GM10847 (cell line): ENCODE data around the gene HDLBP.

Experiments
- POLR2A ChIP-seq: IDR thresholded peaks from 2 replicates; pipeline ENCODE4 v1.6.1; 2011; ENCODE audit not compliant: insufficient read length; ENCODE audit errors: extremely low read depth

The HDLBP gene

DNA sequence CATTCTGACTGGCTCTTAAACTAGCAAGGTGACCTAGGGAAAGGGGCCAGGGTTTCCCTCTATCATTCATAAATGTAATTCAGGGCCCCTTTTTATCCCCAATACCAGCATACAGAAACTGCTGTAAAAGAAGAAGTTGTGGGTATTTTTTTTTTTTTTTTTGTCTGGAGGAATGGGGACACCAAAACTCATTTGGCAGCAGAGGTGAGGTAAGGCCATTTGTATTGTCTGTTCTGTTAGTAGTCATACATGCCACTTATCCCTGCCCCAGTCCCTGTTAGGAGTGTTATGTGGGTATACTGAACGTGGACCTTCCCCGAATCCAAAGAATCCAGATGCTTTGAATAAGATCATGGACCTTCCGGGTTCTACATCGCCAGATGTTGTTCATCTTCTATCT, 1.9 kb upstream of the HDLBP start:
- TF ChIP-seq POLR2A = no peak

- no peak for TF ChIP-seq POLR2A
Measured at GRCh38 chr2:241316825-241317224, 1.4 kb upstream of the HDLBP start.

DNA sequence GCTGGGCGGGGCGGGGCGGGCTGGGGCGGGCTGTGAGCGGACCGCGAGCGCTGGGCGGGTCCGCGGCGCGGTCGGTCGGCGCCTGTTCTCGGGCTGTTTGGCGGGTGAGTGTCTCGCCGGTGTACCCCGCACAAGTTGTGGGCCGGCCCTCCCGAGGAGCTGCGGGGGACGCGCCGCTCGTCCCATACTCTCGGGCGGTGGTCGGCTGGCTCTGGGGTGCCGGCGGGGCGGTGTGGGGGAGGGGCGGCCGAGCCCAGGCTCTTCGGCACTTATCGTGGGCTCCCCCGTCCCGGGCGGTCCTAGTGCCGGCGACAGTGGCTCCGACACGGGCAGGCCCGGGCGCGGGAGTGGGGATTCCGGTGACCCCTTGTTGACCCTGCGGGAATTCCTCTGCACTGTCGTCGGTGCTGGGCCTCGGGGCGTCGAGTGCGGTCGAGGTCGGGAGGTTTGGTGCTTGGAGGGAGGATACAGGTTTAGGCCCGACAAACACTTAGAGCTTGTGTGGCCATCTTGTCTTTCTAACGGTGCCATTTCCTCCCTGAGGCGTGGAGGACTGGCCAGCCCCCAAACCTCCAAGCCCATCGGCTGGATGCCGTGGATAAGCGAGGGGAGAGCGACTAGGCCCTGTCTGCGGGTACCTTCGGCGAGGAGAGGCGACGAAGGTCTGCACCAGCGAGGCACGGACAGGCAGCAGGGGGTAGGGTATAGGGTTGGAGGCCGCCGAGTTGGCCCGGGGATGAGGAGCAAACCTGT, 583 bp upstream of the HDLBP start, which contains the start of gene SEPTIN2:
Gene SEPTIN2 (plus strand): TSS at position 47 of the 753 bp plus-strand sequence. CDS start 8,308 bp downstream, outside the sequence.
- TF ChIP-seq POLR2A = peak; percentile 79

- TF ChIP-seq POLR2A = no peak
Measured at GRCh38 chr2:241314226-241315092, 1.0 kb downstream of the HDLBP start.

DNA sequence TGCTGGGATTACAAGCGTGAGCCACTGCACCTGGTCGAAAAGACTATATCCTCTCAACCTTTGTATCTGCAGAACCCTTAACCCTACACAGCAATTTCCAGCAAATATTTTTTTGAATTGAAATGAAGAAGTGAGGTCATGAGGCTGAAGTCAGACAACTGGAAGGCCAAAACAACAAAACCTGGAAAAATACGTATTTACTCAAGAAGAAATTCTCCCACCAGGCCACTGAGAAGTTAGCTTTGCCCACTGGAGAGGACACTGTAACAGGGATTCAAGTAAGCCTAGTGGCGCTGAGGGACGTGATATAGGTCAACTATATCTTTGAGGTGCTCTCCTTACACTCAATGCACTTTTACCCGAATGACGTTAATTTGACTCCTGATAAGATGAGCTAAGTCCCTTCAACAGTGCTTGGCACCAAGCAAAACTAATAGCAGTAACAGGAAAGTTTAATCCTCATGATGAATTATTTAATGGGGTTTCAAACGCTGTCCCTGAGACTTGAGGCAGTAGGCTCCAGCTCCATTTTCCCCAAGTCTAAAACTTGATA, 1.9 kb downstream of the HDLBP start:
- no peak for TF ChIP-seq POLR2A

GRCh38 chr2:241312082-241312481, 3.4 kb downstream of the HDLBP start:
- no peak for TF ChIP-seq POLR2A

- TF ChIP-seq POLR2A = no peak
Measured at GRCh38 chr2:241310917-241311566, 4.4 kb downstream of the HDLBP start.

- TF ChIP-seq POLR2A = no peak
Measured at GRCh38 chr2:241309684-241310117, 5.8 kb downstream of the HDLBP start.

DNA sequence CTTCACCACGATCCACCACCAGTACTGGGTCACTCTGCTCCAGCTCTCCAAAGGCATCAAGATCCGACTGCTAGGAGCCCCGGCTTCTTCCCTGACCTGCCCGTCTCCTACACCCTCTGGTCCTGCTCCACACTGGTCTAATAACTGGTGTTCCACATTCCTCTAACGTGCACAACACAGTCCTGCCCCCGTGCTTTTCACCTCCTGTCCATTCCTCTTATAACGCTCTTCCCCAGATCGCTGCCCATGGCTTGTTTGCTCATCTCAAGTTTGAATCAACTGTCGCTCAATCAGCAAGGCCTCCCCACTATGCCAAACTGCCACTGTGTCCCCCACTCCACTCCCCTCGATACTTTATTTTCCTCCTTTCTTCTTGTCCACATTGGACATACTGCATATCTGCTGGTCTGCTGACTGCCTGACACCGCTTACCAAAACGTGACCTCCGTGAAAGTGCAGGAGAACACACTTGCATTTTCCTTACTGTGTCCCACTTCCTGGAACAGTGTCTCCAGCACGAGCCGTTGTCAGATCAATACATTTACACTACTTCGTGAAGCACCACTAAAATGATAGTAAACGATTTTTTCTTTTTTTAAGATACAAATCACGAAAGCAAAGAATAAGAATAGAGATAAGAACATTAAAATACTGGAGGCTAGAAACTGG, 6.5 kb downstream of the HDLBP start:
- TF ChIP-seq POLR2A = no peak

GRCh38 chr2:241308267-241308666, 7.2 kb downstream of the HDLBP start:
- no peak for TF ChIP-seq POLR2A

DNA sequence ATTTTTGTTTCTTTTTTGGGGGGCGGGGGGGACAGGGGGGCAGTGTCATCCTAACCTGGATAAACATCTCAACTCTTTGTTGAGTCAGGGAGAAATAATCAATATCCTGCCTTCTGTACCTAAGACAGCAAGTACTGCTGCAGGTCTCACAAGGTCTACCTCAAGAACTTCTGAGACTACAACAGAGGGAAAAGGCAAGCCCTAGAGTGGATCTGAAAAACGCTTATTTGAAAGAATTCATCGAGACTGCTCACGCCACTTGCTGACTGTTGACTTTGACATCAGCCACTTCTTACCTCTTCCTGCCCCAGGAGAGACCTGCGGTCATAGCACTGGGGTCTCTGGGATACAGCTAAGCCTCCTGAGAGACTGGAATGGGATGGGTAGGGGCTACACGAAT, 8.4 kb downstream of the HDLBP start:
- no peak for TF ChIP-seq POLR2A

GRCh38 chr2:241304039-241304670, 11.3 kb downstream of the HDLBP start:
- no peak for TF ChIP-seq POLR2A

DNA sequence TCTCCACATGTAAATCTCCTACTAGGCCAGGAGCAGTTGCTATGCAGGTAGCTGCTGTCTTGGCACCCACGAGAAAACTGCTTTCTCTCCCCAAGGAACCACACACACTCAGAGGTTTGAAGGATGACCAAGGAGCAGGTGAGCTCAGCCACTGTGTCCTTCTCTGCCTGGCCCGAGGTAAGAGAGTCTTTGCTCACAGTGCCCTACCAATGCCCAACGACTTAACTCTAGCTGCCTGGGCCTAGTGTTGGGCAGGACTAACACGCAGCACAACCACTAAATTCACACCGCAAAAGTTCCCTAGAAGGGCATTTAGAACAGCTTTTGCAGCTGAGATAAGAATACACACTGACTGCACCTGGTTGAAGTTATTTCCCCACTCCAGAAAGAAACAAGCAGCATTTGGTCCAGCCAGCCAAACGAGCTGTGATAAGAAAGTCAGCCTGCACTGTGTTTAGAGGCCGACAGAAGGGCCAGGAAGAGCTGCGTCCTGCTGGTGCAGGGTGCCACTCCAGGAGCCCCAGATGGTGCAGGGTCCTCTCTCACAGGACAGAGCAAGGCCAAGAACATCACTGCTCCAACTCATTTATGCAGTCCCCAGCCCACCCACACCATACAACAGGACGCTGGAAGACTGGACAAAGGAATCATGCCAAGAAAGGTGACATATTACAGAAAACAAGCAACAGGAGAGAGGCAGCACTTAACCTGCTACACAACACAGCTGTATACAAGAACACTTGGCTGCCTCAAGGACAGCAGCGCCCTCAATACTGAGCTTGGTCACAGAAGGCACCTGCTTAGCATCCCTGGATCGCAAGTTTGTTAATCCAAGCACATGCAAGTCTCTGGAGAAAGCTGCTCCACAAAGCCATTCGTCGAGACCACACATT, 12.5 kb downstream of the HDLBP start:
- no peak for TF ChIP-seq POLR2A
